ENCODE measurements around the gene RPP25. TPM values are rescaled to one million over a fixed set of nuclear protein-coding genes. Genes with fewer than 3 reads are reported as not detected.

Gene RPP25, protein sequence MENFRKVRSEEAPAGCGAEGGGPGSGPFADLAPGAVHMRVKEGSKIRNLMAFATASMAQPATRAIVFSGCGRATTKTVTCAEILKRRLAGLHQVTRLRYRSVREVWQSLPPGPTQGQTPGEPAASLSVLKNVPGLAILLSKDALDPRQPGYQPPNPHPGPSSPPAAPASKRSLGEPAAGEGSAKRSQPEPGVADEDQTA
- total RNA-seq: 10 to 100 TPM; 10.1 to 28.4 (median 16.5) TPM

DNA sequence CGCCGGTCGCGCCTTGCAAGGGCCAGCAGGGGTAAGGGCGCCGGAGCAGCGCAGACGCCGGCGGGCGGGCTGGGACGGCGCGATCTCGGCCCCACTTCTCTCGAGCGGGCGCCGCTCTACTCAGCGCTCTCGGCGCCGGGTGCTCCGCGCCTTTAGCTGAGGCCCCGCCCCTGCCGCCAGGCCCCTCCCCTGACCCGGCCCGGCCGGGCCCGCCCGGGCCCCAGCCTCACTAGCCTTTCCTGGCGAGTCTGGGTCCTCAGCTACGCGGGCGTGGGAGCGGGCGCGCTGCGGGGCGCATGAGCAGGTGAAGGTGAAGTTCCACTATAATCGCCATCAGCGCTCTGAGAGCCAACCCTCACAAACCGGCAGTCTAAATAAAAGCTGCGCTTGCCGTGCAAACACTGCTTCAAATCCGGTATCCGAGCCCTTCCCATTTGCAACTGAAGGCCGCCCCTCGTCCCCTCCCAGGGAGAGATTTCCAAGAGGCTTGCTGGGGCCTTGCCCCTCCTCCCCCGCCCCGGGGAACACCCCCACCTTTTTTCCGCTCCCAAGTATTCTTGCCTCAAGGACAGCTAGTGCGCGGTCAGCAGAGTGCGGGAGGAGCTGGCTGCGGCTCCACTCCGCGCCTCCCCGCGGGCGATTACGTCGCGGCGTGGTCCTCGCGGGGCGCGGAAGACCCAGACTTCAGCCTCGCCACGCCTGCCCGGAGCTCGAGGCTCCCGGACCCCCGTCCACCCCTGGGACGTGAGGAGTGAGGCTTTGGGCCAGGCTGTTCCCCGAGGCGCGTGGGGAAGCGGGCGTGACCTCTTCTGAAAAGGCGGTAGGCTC is at the start of gene RPP25:
TSS of gene RPP25 (minus strand) at position 125 of the 828 bp plus-strand sequence. CDS start 189 bp downstream, outside the sequence.
- in situ Hi-C loops (cut with MboI; ENCODE audit: low pct_ligation_motif_present in 1 of 4, low pct_unique_long_range_greater_than_20kb in 1 of 4, low sequenced_read_pairs in 3 of 4): loop anchor here in 1 of 4 donors (25.0 kb wide), 1 partner anchor 320 kb away; no protein-coding TSS in a partner anchor
- Histone ChIP-seq H3K27me3 (peaks cover 24% of the 10 kb centered on the region), H3K4me3 (peak within 1 kb of the TSS; percentile 48 to 63 (median 57)), H3K36me3 (no peaks in the 10 kb centered on the region), H3K4me1 (peaks cover 19 to 68% (median 49%) of the 10 kb centered on the region in 4 donors), H3K27ac (peak within 1 kb of the TSS; percentile 86 to 93 (median 90)), H3K9me3 (no peaks in the 10 kb centered on the region)
- DNase-seq: peak; percentile 91
- 0% methylated on average over 1 to 65 of the region's 83 CpGs for WGBS, 2 donors (ENCODE audit: low coverage in 1 of 2)
- intact Hi-C loops (cut with DNase I; ENCODE audit: low total_unique reads): loop anchor here (10.0 kb wide), 1 partner anchor 112 kb away; the partner anchor contains the start of gene ULK3
- TF ChIP-seq EP300 (IDR thresholded peaks at IDR 0.05; ENCODE audit: low read depth) (no peak), POLR2AphosphoS5 (IDR thresholded peaks at IDR 0.05) (peak; percentile 47 to 83 (median 62)), POLR2A (IDR thresholded peaks at IDR 0.05) (peak; percentile 82)

DNA sequence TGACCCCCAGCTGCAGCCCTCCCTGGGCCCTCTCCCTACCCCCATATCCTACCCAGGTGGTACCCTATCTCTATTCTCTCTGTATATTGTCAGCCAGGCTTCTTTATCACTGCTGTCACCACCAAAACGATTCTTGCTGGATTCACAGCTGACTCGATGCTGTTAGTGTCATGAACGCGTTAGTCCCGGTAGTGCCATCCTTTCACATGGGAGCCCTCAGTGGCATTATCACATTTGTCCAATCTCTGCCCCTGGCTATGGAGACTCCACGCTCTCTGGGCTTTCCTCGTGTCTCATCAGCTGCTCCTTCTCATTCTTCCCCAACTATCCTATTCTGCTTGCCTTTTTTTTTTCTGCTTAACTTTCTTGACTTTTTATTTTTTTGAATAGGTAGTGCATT is 45.8 kb upstream of the RPP25 start:
- WGBS, 2 donors (ENCODE audit: low coverage in 1 of 2): 50 to 83% methylated on average over 1 to 7 of the region's 7 CpGs
- no peak for DNase-seq
- Histone ChIP-seq H3K9me3 (no peaks in the 10 kb centered on the region), H3K27ac (no peak overlapping the region), H3K27me3 (peaks cover 14% of the 10 kb centered on the region), H3K4me1 (peaks cover 0 to 13% (median 5%) of the 10 kb centered on the region in 4 donors), H3K4me3 (no peak overlapping the region), H3K36me3 (no peaks in the 10 kb centered on the region)
- intact Hi-C loops (cut with DNase I; ENCODE audit: low total_unique reads) (no loop called here), in situ Hi-C loops (cut with MboI; ENCODE audit: low pct_ligation_motif_present in 1 of 4, low pct_unique_long_range_greater_than_20kb in 1 of 4, low sequenced_read_pairs in 3 of 4) (loop anchor here in 2 of 4 donors (25.0 kb wide), 2 partner anchors 310 to 335 kb away; partner anchors contain the start of genes COMMD4 (in 1 of the 2) and NEIL1 (in 1 of the 2))
- TF ChIP-seq, protein P1, sequence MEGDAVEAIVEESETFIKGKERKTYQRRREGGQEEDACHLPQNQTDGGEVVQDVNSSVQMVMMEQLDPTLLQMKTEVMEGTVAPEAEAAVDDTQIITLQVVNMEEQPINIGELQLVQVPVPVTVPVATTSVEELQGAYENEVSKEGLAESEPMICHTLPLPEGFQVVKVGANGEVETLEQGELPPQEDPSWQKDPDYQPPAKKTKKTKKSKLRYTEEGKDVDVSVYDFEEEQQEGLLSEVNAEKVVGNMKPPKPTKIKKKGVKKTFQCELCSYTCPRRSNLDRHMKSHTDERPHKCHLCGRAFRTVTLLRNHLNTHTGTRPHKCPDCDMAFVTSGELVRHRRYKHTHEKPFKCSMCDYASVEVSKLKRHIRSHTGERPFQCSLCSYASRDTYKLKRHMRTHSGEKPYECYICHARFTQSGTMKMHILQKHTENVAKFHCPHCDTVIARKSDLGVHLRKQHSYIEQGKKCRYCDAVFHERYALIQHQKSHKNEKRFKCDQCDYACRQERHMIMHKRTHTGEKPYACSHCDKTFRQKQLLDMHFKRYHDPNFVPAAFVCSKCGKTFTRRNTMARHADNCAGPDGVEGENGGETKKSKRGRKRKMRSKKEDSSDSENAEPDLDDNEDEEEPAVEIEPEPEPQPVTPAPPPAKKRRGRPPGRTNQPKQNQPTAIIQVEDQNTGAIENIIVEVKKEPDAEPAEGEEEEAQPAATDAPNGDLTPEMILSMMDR (IDR thresholded peaks at IDR 0.05): no peak
- TF ChIP-seq POLR2AphosphoS5 (IDR thresholded peaks at IDR 0.05): no peak
- no peak for TF ChIP-seq EP300 (IDR thresholded peaks at IDR 0.05; ENCODE audit: low read depth)
- no peak for TF ChIP-seq POLR2A (IDR thresholded peaks at IDR 0.05)

DNA sequence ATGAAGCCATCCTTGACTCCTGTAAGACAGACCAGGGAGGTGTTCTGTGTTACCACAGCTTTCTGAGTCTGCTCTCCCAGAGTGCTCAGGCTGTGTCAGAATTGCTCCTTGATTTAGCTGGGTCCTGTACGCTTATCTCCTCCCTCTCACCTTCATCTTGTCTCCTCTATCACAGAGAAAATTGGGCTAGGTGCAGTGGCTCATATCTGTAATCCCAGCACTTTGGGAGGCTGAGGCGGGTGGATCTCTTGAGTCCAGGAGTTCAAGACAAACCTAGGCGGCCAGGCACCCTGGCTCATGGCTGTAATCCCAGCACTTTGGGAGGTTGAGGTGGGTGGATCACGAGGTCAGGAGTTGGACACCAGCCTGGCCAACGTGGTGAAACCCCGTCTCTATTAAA is 44.7 kb upstream of the RPP25 start:
- no peak for DNase-seq
- TF ChIP-seq POLR2A (IDR thresholded peaks at IDR 0.05) (no peak), POLR2AphosphoS5 (IDR thresholded peaks at IDR 0.05) (no peak), EP300 (IDR thresholded peaks at IDR 0.05; ENCODE audit: low read depth) (no peak)
- TF ChIP-seq, protein P1 (IDR thresholded peaks at IDR 0.05): no peak
- Histone ChIP-seq H3K27ac (no peak overlapping the region), H3K4me1 (peaks cover 0 to 13% (median 5%) of the 10 kb centered on the region in 4 donors), H3K4me3 (no peak overlapping the region), H3K27me3 (peaks cover 24% of the 10 kb centered on the region), H3K9me3 (no peaks in the 10 kb centered on the region), H3K36me3 (no peaks in the 10 kb centered on the region)
- intact Hi-C loops (cut with DNase I; ENCODE audit: low total_unique reads) (no loop called here), in situ Hi-C loops (cut with MboI; ENCODE audit: low pct_ligation_motif_present in 1 of 4, low pct_unique_long_range_greater_than_20kb in 1 of 4, low sequenced_read_pairs in 3 of 4) (loop anchor here in 2 of 4 donors (25.0 kb wide), 2 partner anchors 311 to 336 kb away; partner anchors contain the start of genes COMMD4 (in 1 of the 2) and NEIL1 (in 1 of the 2))
- 55 to 83% methylated on average over 3 to 6 of the region's 6 CpGs for WGBS, 2 donors (ENCODE audit: low coverage in 1 of 2)

DNA sequence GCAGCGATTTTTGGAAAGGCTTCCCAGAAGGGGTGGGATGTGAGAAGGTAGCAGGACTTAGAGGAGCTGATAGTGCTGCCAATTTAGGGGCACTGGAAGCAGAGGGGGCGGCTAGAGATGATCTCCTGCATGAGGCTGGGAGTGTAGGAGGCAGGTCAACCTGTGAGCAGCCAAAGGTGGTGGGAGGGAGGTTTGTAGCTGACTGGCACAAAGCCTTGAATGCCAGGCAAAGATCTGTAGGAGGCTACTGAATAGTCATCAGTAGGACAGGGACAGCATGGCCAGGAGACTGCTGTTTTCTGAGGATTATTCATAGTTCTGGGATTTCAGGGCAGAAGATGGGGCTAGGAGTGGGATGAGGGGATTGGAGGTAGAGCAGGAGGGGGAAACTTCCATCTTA is 41.0 kb upstream of the RPP25 start:
- WGBS, 2 donors (ENCODE audit: low coverage in 1 of 2): 88 to 100% methylated on average over 1 to 2 of the region's 2 CpGs
- Histone ChIP-seq H3K4me3 (no peak overlapping the region), H3K36me3 (no peaks in the 10 kb centered on the region), H3K9me3 (no peaks in the 10 kb centered on the region), H3K27ac (no peak overlapping the region), H3K27me3 (peaks cover 31% of the 10 kb centered on the region), H3K4me1 (peaks cover 0 to 24% (median 14%) of the 10 kb centered on the region in 4 donors)
- in situ Hi-C loops (cut with MboI; ENCODE audit: low pct_ligation_motif_present in 1 of 4, low pct_unique_long_range_greater_than_20kb in 1 of 4, low sequenced_read_pairs in 3 of 4) (no loop called here), intact Hi-C loops (cut with DNase I; ENCODE audit: low total_unique reads) (no loop called here)
- DNase-seq: no peak
- no peak for TF ChIP-seq POLR2A (IDR thresholded peaks at IDR 0.05)
- TF ChIP-seq POLR2AphosphoS5 (IDR thresholded peaks at IDR 0.05): no peak
- TF ChIP-seq EP300 (IDR thresholded peaks at IDR 0.05; ENCODE audit: low read depth): no peak
- TF ChIP-seq, protein P1 (IDR thresholded peaks at IDR 0.05): no peak
